Lung (tissue), 12 donors: Measurements from ENCODE around the gene MAP1A. TPM values are rescaled to one million over a fixed set of nuclear protein-coding genes. Genes with fewer than 3 reads are reported as not detected.

Source experiments
- ATAC-seq: fragments of 200-7000 bp; cut with Tn5 transposase; one replicate; pipeline ENCODE4 v1.9.1; 2020; ENCODE audit warnings: moderate number of reproducible peaks; ENCODE audit not compliant: insufficient read depth, low FRiP score
- DNase-seq, 3 donors: peaks; one replicate each; pipeline ENCODE4 v3.0.0-alpha.2; 2013 to 2017
- H3K27ac ChIP-seq, 2 donors: one replicate each; pipeline ENCODE4 v1.5.1; 2013; ENCODE audit warnings: mild to moderate bottlenecking in 2 of 2, moderate library complexity in 2 of 2, control low read depth in 1 of 2, inconsistent platforms in 1 of 2, low read depth in 1 of 2, low read length in 1 of 2
- H3K27me3 ChIP-seq, 3 donors: one replicate each; pipeline ENCODE4 v1.5.1; 2013; ENCODE audit warnings: low read length in 2 of 3; ENCODE audit not compliant: control insufficient read depth in 3 of 3, insufficient read depth in 3 of 3
- H3K36me3 ChIP-seq, 4 donors: one replicate each; pipeline ENCODE4 v1.5.1; 2013; ENCODE audit warnings: low read length in 4 of 4, mild to moderate bottlenecking in 1 of 4, moderate library complexity in 1 of 4; ENCODE audit not compliant: control insufficient read depth in 4 of 4, insufficient read depth in 4 of 4
- H3K4me1 ChIP-seq, 5 donors: one replicate each; pipeline ENCODE4 v1.5.1; 2013; ENCODE audit warnings: low read length in 5 of 5, mild to moderate bottlenecking in 2 of 5, moderate library complexity in 1 of 5; ENCODE audit not compliant: control insufficient read depth in 5 of 5, insufficient read depth in 5 of 5
- H3K4me3 ChIP-seq: one replicate; pipeline ENCODE4 v1.5.1; 2013; ENCODE audit warnings: mild to moderate bottlenecking, control low read depth, moderate library complexity
- H3K9ac ChIP-seq, 2 donors: one replicate each; pipeline ENCODE4 v1.5.1; 2013; ENCODE audit warnings: low read length in 2 of 2, control low read depth in 1 of 2; ENCODE audit not compliant: insufficient read depth in 1 of 2
- H3K9me3 ChIP-seq, 4 donors: one replicate each; pipeline ENCODE4 v1.5.1; 2013; ENCODE audit warnings: low read length in 3 of 4, mild to moderate bottlenecking in 1 of 4, moderate library complexity in 1 of 4; ENCODE audit not compliant: control insufficient read depth in 4 of 4, insufficient read depth in 3 of 4
- WGBS, 2 donors: extraction: QIAGEN DNeasy Blood & Tissue Kit; methylation state at CpG; one replicate each; pipeline ENCODE4 v1.1.7; 2013; 5-methylcytosine and 5-hydroxymethylcytosine counted together
- polyA plus RNA-seq, 2 donors: library from polyadenylated mRNA; stranded (reverse); fragments of 200-250 nt; gene quantifications; one replicate each; pipeline ENCODE4 v1.2.1, GENCODE V29; 2013
- total RNA-seq, 2 donors: library from RNA; depleted of rRNA in 1 of 2; stranded (reverse); fragments of >200 nt in 1 of 2; gene quantifications; one replicate each; pipeline ENCODE4 v1.2.1, GENCODE V29; 2014 to 2021
- TF ChIP-seq, protein P1 (sequence below): IDR thresholded peaks from 2 replicates; pipeline ENCODE4 v1.5.1; 2012; ENCODE audit warnings: mild to moderate bottlenecking; ENCODE audit errors: control extremely low read depth, extremely low read depth
- donor health status: control.
- donor health status: control.
- donor health status: Bipolar disorder and iron deficiency.
- donor health status: healthy.
- donor health status: DM: yes; HTN: yes; CAD: no.

Gene MAP1A
- total and polyA plus RNA-seq, 4 donors, result 1.8 to 17.8 (median 5.3) TPM

DNA sequence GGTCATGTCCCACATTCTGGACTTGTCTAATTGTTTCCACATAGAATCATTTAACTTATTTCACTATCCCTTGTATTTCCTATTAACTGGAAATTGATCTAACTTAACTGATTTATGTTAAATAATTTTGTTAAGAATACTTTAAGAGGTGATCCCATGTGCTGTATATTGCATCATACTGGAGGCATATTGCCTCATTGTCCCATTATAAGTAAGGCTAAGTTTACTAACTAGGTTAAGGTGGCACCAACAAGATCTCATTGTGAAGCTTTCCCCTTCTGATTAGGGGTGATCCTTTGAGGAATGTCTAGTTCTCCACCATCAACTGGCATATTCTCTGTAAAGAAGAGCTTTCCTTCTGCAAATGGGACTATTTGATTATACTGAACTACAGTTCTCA is 24.4 kb downstream of the MAP1A start:
- Histone ChIP-seq H3K27ac (no peak overlapping the region), H3K4me3 (no peak overlapping the region), H3K9me3 (no peaks in the 10 kb centered on the region), H3K27me3 (no peaks in the 10 kb centered on the region), H3K9ac (no peak overlapping the region), H3K36me3 (peaks cover 0 to 3% (median 0%) of the 10 kb centered on the region in 4 donors), H3K4me1 (no peaks in the 10 kb centered on the region)
- ATAC-seq (no peak), DNase-seq (no peak)
- TF ChIP-seq, protein P1, sequence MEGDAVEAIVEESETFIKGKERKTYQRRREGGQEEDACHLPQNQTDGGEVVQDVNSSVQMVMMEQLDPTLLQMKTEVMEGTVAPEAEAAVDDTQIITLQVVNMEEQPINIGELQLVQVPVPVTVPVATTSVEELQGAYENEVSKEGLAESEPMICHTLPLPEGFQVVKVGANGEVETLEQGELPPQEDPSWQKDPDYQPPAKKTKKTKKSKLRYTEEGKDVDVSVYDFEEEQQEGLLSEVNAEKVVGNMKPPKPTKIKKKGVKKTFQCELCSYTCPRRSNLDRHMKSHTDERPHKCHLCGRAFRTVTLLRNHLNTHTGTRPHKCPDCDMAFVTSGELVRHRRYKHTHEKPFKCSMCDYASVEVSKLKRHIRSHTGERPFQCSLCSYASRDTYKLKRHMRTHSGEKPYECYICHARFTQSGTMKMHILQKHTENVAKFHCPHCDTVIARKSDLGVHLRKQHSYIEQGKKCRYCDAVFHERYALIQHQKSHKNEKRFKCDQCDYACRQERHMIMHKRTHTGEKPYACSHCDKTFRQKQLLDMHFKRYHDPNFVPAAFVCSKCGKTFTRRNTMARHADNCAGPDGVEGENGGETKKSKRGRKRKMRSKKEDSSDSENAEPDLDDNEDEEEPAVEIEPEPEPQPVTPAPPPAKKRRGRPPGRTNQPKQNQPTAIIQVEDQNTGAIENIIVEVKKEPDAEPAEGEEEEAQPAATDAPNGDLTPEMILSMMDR, result no peak

DNA sequence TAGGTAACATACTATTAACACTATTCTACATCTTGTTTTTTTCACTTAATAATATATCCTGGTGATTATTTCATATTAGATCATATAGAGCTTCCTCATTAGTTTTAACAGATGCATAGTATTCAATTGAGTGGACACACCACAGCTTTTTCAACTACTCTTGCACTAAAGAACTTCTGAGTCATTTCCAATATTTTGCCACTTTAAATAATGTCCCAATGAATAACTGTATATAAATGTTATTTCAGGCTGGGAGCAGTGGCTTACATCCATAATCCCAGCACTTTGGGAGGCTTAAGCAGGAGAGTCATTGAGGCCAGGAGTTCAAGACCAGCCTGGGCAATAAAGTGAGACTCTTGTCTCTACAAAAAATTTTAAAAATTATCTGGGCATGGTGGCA is 26.9 kb downstream of the MAP1A start:
- TF ChIP-seq, protein P1, result no peak
- no peak for ATAC-seq
- no peak for DNase-seq

DNA sequence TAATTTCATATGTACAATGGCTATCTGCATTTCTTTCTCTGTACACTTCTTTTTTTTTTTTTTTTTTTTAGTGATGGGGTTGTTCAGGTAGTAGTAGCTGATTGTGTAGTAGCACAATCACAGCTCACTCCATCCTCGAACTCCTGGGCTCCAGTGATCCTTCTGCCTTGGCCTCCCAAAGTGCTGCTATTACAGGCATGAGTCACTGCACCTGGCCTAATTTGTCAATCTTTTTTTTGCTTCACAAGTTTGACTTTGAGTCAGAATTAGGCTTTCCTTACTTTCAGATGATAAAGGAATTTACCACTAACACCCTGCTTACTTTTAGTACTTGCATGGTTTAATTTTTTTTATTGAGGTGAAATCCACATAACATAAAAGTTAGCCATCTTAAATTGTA is 28.0 kb downstream of the MAP1A start:
- Histone ChIP-seq H3K27ac (no peak overlapping the region), H3K9ac (no peak overlapping the region), H3K4me1 (no peaks in the 10 kb centered on the region), H3K36me3 (peaks cover 0 to 2% (median 0%) of the 10 kb centered on the region in 4 donors), H3K27me3 (no peaks in the 10 kb centered on the region), H3K9me3 (no peaks in the 10 kb centered on the region), H3K4me3 (no peak overlapping the region)
- DNase-seq (no peak), ATAC-seq (no peak)
- TF ChIP-seq, protein P1, result no peak
- 100% methylated on average over 1 of the region's 1 CpG for WGBS, 2 donors

More for the DNA sequence above, 26.9 kb downstream of the MAP1A start:
- Histone ChIP-seq H3K27me3 (no peaks in the 10 kb centered on the region), H3K4me3 (no peak overlapping the region), H3K36me3 (peaks cover 0 to 2% (median 0%) of the 10 kb centered on the region in 4 donors), H3K27ac (no peak overlapping the region), H3K9me3 (no peaks in the 10 kb centered on the region), H3K9ac (no peak overlapping the region), H3K4me1 (no peaks in the 10 kb centered on the region)

DNA sequence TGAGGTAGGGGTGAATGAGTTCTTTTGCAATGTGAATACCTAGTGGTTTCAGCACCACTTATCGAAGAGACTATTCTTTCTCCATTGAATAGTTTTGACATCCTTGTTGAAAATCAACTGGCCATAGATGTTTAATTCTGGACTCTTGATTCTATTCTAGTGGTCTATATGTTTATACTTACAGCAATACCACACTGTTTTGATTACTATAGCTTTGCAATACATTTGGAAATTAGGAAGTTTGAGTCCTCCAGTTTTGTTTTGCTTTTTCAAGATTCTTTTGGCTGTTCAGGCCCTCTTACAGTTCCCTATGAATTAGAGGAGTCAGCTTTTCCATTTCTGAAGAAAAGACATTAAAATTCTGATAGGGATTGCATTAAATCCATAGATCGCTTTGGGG is 30.1 kb downstream of the MAP1A start:
- TF ChIP-seq, protein P1, result no peak
- H3K9me3 ChIP-seq, result no peaks in the 10 kb centered on the region
- H3K4me3 ChIP-seq, result no peak overlapping the region
- H3K36me3 ChIP-seq, result peaks cover 0 to 2% (median 0%) of the 10 kb centered on the region in 4 donors
- ATAC-seq, result no peak
- WGBS, 2 donors, result 98 to 100% methylated on average over 2 of the region's 2 CpGs
- no peaks in the 10 kb centered on the region for H3K4me1 ChIP-seq
- DNase-seq, result no peak
- H3K27ac ChIP-seq, result no peak overlapping the region
- no peak overlapping the region for H3K9ac ChIP-seq
- H3K27me3 ChIP-seq, result no peaks in the 10 kb centered on the region
